Tracheal epithelial cell (primary cell): Measurements from ENCODE around the gene DYRK1A. TPM values are rescaled to one million over a fixed set of nuclear protein-coding genes. Genes with fewer than 3 reads are reported as not detected.

ENCODE experiments used
- total RNA-seq: library from RNA; depleted of rRNA; stranded (reverse); fragments of >200 nt; gene quantifications from 2 replicates; pipeline ENCODE4 v1.2.1, GENCODE V29; 2014

The DYRK1A gene
- total RNA-seq = 39.5 and 46.5 TPM in 2 replicates

DNA sequence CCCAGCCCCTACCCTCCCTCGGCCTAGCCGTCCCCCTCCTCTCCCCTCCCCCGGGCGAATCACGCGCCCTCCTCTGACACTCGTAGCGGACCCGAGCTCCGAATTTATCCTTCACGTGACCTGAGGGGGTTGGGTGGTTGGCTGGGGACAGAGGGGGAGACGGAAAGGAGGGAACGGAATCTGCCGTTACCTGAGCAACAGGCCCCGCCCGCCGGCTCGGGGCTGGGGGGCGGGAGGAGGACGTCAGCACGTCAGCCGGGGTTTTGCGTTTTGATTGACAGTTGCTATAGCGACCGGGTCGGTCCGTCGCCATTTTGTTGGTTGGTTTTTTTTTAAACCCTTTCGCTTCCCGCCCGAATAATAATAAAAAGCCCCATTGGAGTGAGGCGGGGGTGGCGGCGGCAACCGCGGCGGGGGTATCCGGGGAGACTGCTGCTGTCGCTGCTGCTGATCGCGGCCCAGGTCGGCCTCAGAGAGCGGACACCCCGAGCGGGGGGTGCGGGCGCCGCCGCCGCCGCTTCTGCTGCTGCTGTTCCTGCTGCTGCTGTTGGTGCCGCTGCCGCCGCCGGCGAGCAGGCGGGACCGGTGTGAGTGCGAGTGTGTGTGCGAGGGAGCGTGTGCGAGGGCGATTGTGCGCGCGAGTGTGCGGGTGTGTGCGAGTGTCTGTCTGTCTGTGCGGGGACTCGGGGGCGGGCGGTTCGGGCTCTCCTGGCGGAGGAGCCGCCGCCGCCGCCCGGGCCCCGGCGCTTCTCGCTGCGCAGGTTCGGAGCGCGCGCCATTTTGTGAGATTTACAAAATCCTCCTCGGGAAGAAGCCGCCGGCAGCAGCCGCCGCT, at the start of gene DYRK1A:
Gene DYRK1A (plus strand): TSS at position 292 of the 835 bp plus-strand sequence. CDS start 53,602 bp downstream, outside the sequence.

Other genes with a start within 250 kb of the DYRK1A start
- 43.5 and 56.9 TPM in 2 replicates for gene VPS26C, start 99.4 kb upstream of the DYRK1A start, total RNA-seq